Measurements from ENCODE around the gene TGM5.

DNA sequence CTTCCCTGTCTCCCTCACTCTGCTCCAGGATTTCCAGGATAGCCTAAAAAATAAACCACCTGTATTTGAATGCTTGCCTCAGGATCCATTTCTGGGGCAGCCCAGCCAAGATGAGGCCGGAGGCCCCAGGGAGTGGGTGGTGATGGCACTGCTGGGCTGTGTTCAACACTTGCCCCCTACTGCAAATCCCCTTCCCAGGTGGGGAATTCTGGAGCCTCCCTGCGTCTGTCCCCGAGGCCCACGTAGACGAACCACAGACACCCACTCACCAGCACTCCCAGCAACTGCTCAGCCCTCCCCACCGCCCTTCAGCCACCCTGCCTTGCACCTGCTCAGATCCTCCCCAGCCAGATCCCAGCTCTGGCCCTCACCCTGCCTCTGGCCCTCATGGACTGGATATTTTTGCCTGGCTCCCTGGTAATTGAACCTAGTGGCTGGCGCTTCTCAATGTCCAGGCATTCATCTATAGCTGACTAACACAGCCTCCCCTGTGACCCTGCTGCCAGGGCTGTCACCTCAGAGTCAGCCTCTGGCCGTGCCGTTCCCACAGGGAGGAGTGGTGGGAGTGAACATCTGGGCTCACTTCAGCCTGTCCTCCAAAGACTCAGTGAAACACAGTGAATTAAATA, 28.8 kb downstream of the TGM5 start:
- TF ChIP-seq POLR2AphosphoS5 (IDR thresholded peaks at IDR 0.05) (no peak), POLR2A (IDR thresholded peaks at IDR 0.05) (no peak)
